HepG2 (cell line): ENCODE results near the gene YY1. TPM values are rescaled to one million over a fixed set of nuclear protein-coding genes. Genes with fewer than 3 reads are reported as not detected.

Source experiments
- ATAC-seq: fragments of 200-7000 bp; cut with Tn5 transposase; 3 replicates; pipeline ENCODE4 v1.9.1; 2020; ENCODE audit warnings: mild to moderate bottlenecking, moderate library complexity
- BruUV-seq: library from RNA; stranded (reverse); fragments of 400-500 nt; replicated peaks from 2 replicates; lab custom pipeline; 2021; lab: Mats Ljungman, UMichigan
- CTCF ChIA-PET: fragments of 300-600 bp; formaldehyde crosslinking; extraction: SDS; loops from one replicate; lab custom pipeline; 2021; ENCODE audit warnings: low total read pairs, inconsistent platforms, low intra/inter-chr PET ratio; lab: Yijun Ruan, JAX
- POLR2A ChIA-PET: fragments of 350-600 bp; sonication (Branson Sonifier 250); formaldehyde crosslinking; loops from one replicate; lab custom pipeline; 2020; ENCODE audit warnings: antibody characterized with exemption, inconsistent platforms; lab: Yijun Ruan, JAX
- DNase-seq: peaks from one replicate; pipeline ENCODE4 v3.0.0-alpha.2; 2015; ENCODE audit warnings: low spot score
- FAIRE-seq: peaks from 3 replicates; lab custom pipeline; 2011; peaks lifted over from hg19 to GRCh38; lab: Jason Lieb, UNC
- H2AFZ ChIP-seq: one replicate; pipeline ENCODE4 v1.6.1; 2011; ENCODE audit warnings: low read length, inconsistent platforms
- H3K27ac ChIP-seq: fragments of 300-600 bp; 3 replicates; pipeline ENCODE4 v1.8.0; 2011; ENCODE audit warnings: mixed run types, mild to moderate bottlenecking, mixed read lengths, low read length, inconsistent platforms; ENCODE audit not compliant: insufficient read depth; ENCODE audit errors: extremely low read length
- H3K27me3 ChIP-seq, 2 experiments: fragments of 200-600 bp in 1 of 2; 2 replicates in 1 of 2; 3 replicates in 1 of 2; pipeline versions ENCODE4 v1.6.0 to v1.8.0; 2011; ENCODE audit warnings: low read length in 2 of 2, mild to moderate bottlenecking in 2 of 2, moderate library complexity in 2 of 2, inconsistent platforms in 1 of 2; ENCODE audit not compliant: insufficient read depth in 2 of 2, control insufficient read depth in 1 of 2
- H3K36me3 ChIP-seq, 2 experiments: fragments of 200-600 bp in 1 of 2; replicated peaks in 1 of 2; 2 replicates in 1 of 2; 3 replicates in 1 of 2; pipeline versions ENCODE4 v1.5.1 to v1.8.0; 2011; ENCODE audit warnings: low read length in 2 of 2, inconsistent platforms in 1 of 2; ENCODE audit not compliant: insufficient read depth in 2 of 2, control insufficient read depth in 1 of 2
- H3K4me1 ChIP-seq: 2 replicates; pipeline ENCODE4 v1.5.1; 2012; ENCODE audit warnings: low read length, inconsistent platforms; ENCODE audit not compliant: insufficient read depth
- H3K4me2 ChIP-seq: 2 replicates; pipeline ENCODE4 v1.6.0; 2011; ENCODE audit warnings: low read depth, low read length, inconsistent platforms
- H3K4me3 ChIP-seq, 3 experiments: fragments of 200-600 bp in 1 of 3; sonication (generic), shearing (Covaris generic) in 1 of 3; replicated peaks in 1 of 3; 2 replicates each; pipeline ENCODE4 v1.5.1; 2011 to 2016; ENCODE audit warnings: low read length in 3 of 3, inconsistent platforms in 2 of 3, low read depth in 2 of 3, mild to moderate bottlenecking in 2 of 3, control low read depth in 1 of 3, mixed read lengths in 1 of 3; ENCODE audit not compliant: insufficient read depth in 1 of 3
- H3K79me2 ChIP-seq: one replicate; pipeline ENCODE4 v1.6.1; 2011; ENCODE audit warnings: low read length, inconsistent platforms; ENCODE audit not compliant: insufficient read depth
- H3K9ac ChIP-seq: 2 replicates; pipeline ENCODE4 v1.6.0; 2011; ENCODE audit warnings: mild to moderate bottlenecking, low read depth, low read length, inconsistent platforms; ENCODE audit not compliant: insufficient read depth
- H3K9me3 ChIP-seq: 2 replicates; pipeline ENCODE4 v1.5.1; 2012; ENCODE audit warnings: mild to moderate bottlenecking, low read length
- H4K20me1 ChIP-seq: 2 replicates; pipeline ENCODE4 v1.6.0; 2011; ENCODE audit warnings: inconsistent platforms, mild to moderate bottlenecking, low read length, moderate library complexity; ENCODE audit not compliant: insufficient read depth
- FOXK1 ChIP-seq: sonication (generic); formaldehyde crosslinking; IDR thresholded peaks from 2 replicates; pipeline ENCODE4 v1.4.0; 2020; ENCODE audit warnings: low read depth, missing genetic modification reagents, borderline replicate concordance
- KIAA2018 ChIP-seq: sonication (generic); formaldehyde crosslinking; IDR thresholded peaks from 2 replicates; pipeline ENCODE4 v1.5.0; 2020; ENCODE audit warnings: mild to moderate bottlenecking, missing genetic modification reagents, borderline replicate concordance
- KMT2B ChIP-seq: IDR thresholded peaks from 2 replicates; pipeline ENCODE4 v1.6.1; 2016; ENCODE audit warnings: missing genetic modification reagents, missing compliant biosample characterization
- TGIF2 ChIP-seq: IDR thresholded peaks from 2 replicates; pipeline ENCODE4 v1.6.1; 2016; ENCODE audit warnings: control low read depth, missing compliant biosample characterization
- THAP8 ChIP-seq: sonication (generic); formaldehyde crosslinking; IDR thresholded peaks from 2 replicates; pipeline ENCODE4 v1.5.1; 2020; ENCODE audit warnings: missing genetic modification reagents, mild to moderate bottlenecking, borderline replicate concordance
- ZNF224 ChIP-seq: sonication (generic); formaldehyde crosslinking; IDR thresholded peaks from 2 replicates; pipeline ENCODE4 v1.5.0; 2020; ENCODE audit warnings: mild to moderate bottlenecking, missing genetic modification reagents
- ZNF552 ChIP-seq: sonication (generic); formaldehyde crosslinking; IDR thresholded peaks from 2 replicates; pipeline ENCODE4 v1.9.0; 2022; ENCODE audit warnings: missing genetic modification reagents, mild to moderate bottlenecking, borderline replicate concordance
- ZNF564 ChIP-seq: sonication (generic); formaldehyde crosslinking; IDR thresholded peaks from 2 replicates; pipeline ENCODE4 v1.8.1; 2023; ENCODE audit warnings: mild to moderate bottlenecking, missing genetic modification reagents
- ZNF614 ChIP-seq: IDR thresholded peaks from 2 replicates; pipeline ENCODE4 v1.6.1; 2018; ENCODE audit warnings: missing biosample characterization, missing genetic modification reagents, inconsistent platforms, borderline replicate concordance
- ZNF850 ChIP-seq: sonication (generic); formaldehyde crosslinking; conservative IDR thresholded peaks from 2 replicates; pipeline ENCODE4 v1.9.0; 2021; ENCODE audit warnings: mild to moderate bottlenecking, missing genetic modification reagents
- WGBS: methylation state at CpG from one replicate; pipeline ENCODE4 v1.1.6; 2017; ENCODE audit warnings: low lambda C conversion rate; 5-methylcytosine and 5-hydroxymethylcytosine counted together
- in situ Hi-C: cut with HindIII; loops from 2 replicates; pipeline ENCODE4 v1.10.0; 2017; ENCODE audit warnings: low pct_unique_long_range_greater_than_20kb; ENCODE audit not compliant: extremely low pct_ligation_motif_present
- intact Hi-C: fragments of 100-400 bp; cut with micrococcal nuclease; formaldehyde crosslinking; loops from one replicate; pipeline ENCODE4 v1.10.0; 2022; ENCODE audit not compliant: unreplicated experiment
- polyA plus RNA-seq, 8 experiments: library from polyadenylated mRNA; depleted of rRNA in 3 of 8; stranded (reverse) in 7 of 8; unstranded in 1 of 8; fragments of >200 nt; fragmentation: Illumina TruSeq in 4 of 8; extraction: Trizol in 4 of 8; gene quantifications; 2 replicates each; pipeline versions ENCODE4 v1.2.1 to v1.2.3, GENCODE V29; 2011 to 2016; ENCODE audit warnings: low read depth in 4 of 8, missing spikeins in 1 of 8, mixed read lengths in 1 of 8; ENCODE audit not compliant: insufficient read depth in 1 of 8
- total RNA-seq, 5 experiments: library from RNA; depleted of rRNA; stranded (reverse); fragments of >200 nt; fragmentation: Illumina TruSeq; extraction: Trizol; gene quantifications; 2 replicates each; pipeline ENCODE4 v1.2.3, GENCODE V29; 2016; ENCODE audit warnings: low read depth in 1 of 5

Gene YY1
- total and polyA plus RNA-seq, 2 of the 13 experiments (the other 11 are each of a cell fraction or from before 2014, with no cell fraction given), result 29.4 to 68.1 TPM

- TF ChIP-seq FOXK1 (CRISPR knock-in tag), result no peak
- 0 out of 2 replicates have a peak, but pooled peaks have one; percentile 44 for TF ChIP-seq KMT2B (CRISPR knock-in tag)
- TF ChIP-seq ZNF850 (CRISPR knock-in tag), result no peak
- TF ChIP-seq ZNF564 (CRISPR knock-in tag), result no peak
Measured at GRCh38 chr14:100240668-100241032, 1.7 kb downstream of the YY1 start (continued).

- in situ Hi-C loops (no loop called here), intact Hi-C loops (loop anchor here (2.0 kb wide), 1 partner anchor 36 kb away; no protein-coding TSS in a partner anchor)
- Histone ChIP-seq H3K9me3 (no peaks in the 10 kb centered on the region), H3K4me1 (peaks cover 62% of the 10 kb centered on the region), H3K27me3 (no peaks in the 10 kb centered on the region; a peak in 1 of 5 replicates), H2AFZ (no peak overlapping the region), H3K9ac (peak overlapping the region; percentile 67), H3K4me2 (peak overlapping the region; percentile 64), H3K27ac (peak overlapping the region; percentile 61), H4K20me1 (peaks cover 68% of the 10 kb centered on the region), H3K36me3 (0 out of 5 replicates have a peak, but pooled peaks cover 0 to 4% of the 10 kb centered on the region in 2 experiments), H3K79me2 (peaks cover 75% of the 10 kb centered on the region), H3K4me3 (peak overlapping the region; percentile 57 to 96 (median 71))
- ATAC-seq (no peak), DNase-seq (no peak), FAIRE-seq (no peak)
- 25% methylated on average over 3 of the region's 3 CpGs for WGBS
- BruUV-seq, result no TSS peak
- ChIA-PET CTCF (no interaction called here), POLR2A (interaction anchor here (0.9 to 2.2 kb wide), 2 partner anchors 19 to 26 kb away, joined by 3 to 14 read pairs; no protein-coding TSS in a partner anchor)
- TF ChIP-seq KIAA2018 (CRISPR knock-in tag), result no peak
- TF ChIP-seq ZNF224 (CRISPR knock-in tag), result no peak
- no peak for TF ChIP-seq ZNF552 (CRISPR knock-in tag)
- peak; percentile 58; the same call in 1 of the 2 replicates for TF ChIP-seq TGIF2 (CRISPR knock-in tag)
- 0 out of 2 replicates have a peak, but pooled peaks have one; percentile 28 for TF ChIP-seq THAP8
- no peak for TF ChIP-seq ZNF614 (CRISPR knock-in tag)
Measured at GRCh38 chr14:100241279-100241678, 2.3 kb downstream of the YY1 start.
